Measurements from ENCODE around the gene TMCO6.
"Not testable (repeated sequence)": the region's sequence is repeated elsewhere in the genome, so short reads cannot be mapped to it uniquely, and the experiment has no call there.

Gene TMCO6

GRCh38 chr5:140635291-140636257, 3.7 kb upstream of the TMCO6 start:
- DNase-seq = no peak

GRCh38 chr5:140637371-140638100, 1.7 kb upstream of the TMCO6 start:
- TF ChIP-seq POLR2A (IDR thresholded peaks at IDR 0.05; ENCODE audit: low read length) = no peak
- no peak for TF ChIP-seq GATA1 (IDR thresholded peaks at IDR 0.05; ENCODE audit: low read depth, low read length)
- DNase-seq = no peak

More at GRCh38 chr5:140635291-140636257, 3.7 kb upstream of the TMCO6 start:
- TF ChIP-seq POLR2A (IDR thresholded peaks at IDR 0.05; ENCODE audit: low read length) (no peak), GATA1 (IDR thresholded peaks at IDR 0.05; ENCODE audit: low read depth, low read length) (no peak)

- DNase-seq = not testable (repeated sequence)
Measured at GRCh38 chr5:140638898-140639147, 428 bp upstream of the TMCO6 start.

- no peak for TF ChIP-seq GATA1 (IDR thresholded peaks at IDR 0.05; ENCODE audit: low read depth, low read length)
- TF ChIP-seq POLR2A (IDR thresholded peaks at IDR 0.05; ENCODE audit: low read length) = no peak
Measured at GRCh38 chr5:140641716-140642115, 2.5 kb downstream of the TMCO6 start.

GRCh38 chr5:140642718-140643117, 3.5 kb downstream of the TMCO6 start:
- TF ChIP-seq POLR2A (IDR thresholded peaks at IDR 0.05; ENCODE audit: low read length) = no peak
- no peak for TF ChIP-seq GATA1 (IDR thresholded peaks at IDR 0.05; ENCODE audit: low read depth, low read length)
- DNase-seq = no peak

More at GRCh38 chr5:140641716-140642115, 2.5 kb downstream of the TMCO6 start:
- no peak for DNase-seq

GRCh38 chr5:140647042-140647419, 7.8 kb downstream of the TMCO6 start:
- no peak for DNase-seq
- TF ChIP-seq POLR2A (IDR thresholded peaks at IDR 0.05; ENCODE audit: low read length) (no peak), GATA1 (IDR thresholded peaks at IDR 0.05; ENCODE audit: low read depth, low read length) (no peak)

- TF ChIP-seq GATA1 (IDR thresholded peaks at IDR 0.05; ENCODE audit: low read depth, low read length) = no peak
- TF ChIP-seq POLR2A (IDR thresholded peaks at IDR 0.05; ENCODE audit: low read length) = no peak
Measured at GRCh38 chr5:140658870-140659269, 19.6 kb downstream of the TMCO6 start.

GRCh38 chr5:140660371-140660770, 21.1 kb downstream of the TMCO6 start:
- not testable (repeated sequence) for DNase-seq

More at GRCh38 chr5:140658870-140659269, 19.6 kb downstream of the TMCO6 start:
- no peak for DNase-seq

- no peak for TF ChIP-seq POLR2A (IDR thresholded peaks at IDR 0.05; ENCODE audit: low read length)
- no peak for TF ChIP-seq GATA1 (IDR thresholded peaks at IDR 0.05; ENCODE audit: low read depth, low read length)
- DNase-seq = no peak
Measured at GRCh38 chr5:140664030-140664358, 24.7 kb downstream of the TMCO6 start.

GRCh38 chr5:140664359-140665119, 25.3 kb downstream of the TMCO6 start, which contains the start of gene WDR55:
Gene WDR55, plus strand, starts transcription at chr5:140664904. Its CDS starts 9 bp downstream, at chr5:140664913.
- DNase-seq = peak; percentile 95
- TF ChIP-seq GATA1 (IDR thresholded peaks at IDR 0.05; ENCODE audit: low read depth, low read length) = no peak
- peak; percentile 94 for TF ChIP-seq POLR2A (IDR thresholded peaks at IDR 0.05; ENCODE audit: low read length)

- not testable (repeated sequence) for DNase-seq
Measured at GRCh38 chr5:140671035-140671434, 31.8 kb downstream of the TMCO6 start.

- TF ChIP-seq GATA1 (IDR thresholded peaks at IDR 0.05; ENCODE audit: low read depth, low read length) (no peak), POLR2A (IDR thresholded peaks at IDR 0.05; ENCODE audit: low read length) (no peak)
- DNase-seq = no peak
Measured at GRCh38 chr5:140671472-140672125, 32.3 kb downstream of the TMCO6 start.

- TF ChIP-seq GATA1 (IDR thresholded peaks at IDR 0.05; ENCODE audit: low read depth, low read length) (no peak), POLR2A (IDR thresholded peaks at IDR 0.05; ENCODE audit: low read length) (no peak)
- no peak for DNase-seq
Measured at GRCh38 chr5:140672455-140673186, 33.4 kb downstream of the TMCO6 start.

All from erythroblast (primary cell).